ENCODE results near the gene MYCL.
A peak's percentile ranks its signal among the peaks of the same experiment; 100 is the strongest.

DNA sequence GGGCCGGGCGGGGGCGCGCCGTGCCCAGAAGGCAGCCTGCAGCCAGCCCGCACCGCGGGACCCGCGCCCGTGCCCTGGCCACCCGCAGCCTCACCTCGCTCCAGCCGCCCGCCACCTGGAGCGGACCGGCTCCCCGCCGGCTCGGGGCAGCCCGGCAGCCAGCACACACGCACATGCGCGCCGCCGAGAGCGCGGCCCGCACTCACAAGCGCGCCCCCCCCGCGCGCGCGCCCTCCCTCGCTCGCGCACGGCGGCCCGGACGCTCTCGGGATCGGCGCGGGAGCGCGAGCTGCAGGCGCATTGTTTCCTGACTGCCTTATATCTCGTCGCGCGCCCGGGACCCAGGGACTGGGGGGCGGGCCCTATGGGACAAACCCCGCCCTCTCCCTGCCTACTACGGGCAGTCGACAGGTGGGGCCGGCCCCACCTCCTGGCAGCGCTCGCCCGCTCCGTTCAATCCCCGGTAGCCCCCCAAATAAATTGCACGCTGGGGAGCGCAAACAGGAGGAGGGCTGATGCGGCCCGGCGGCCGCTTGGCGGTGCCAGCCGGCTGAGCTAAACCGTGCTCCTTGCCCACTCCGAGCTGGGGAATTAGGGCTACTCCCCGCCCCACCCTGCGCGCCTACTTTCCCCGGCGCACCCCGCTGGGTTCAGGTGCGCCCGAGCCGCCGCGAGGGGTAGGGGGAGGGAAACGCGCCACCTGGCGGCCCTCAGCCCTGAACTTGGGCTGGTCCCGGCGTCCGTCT lies at the start of gene MYCL:
- TF ChIP-seq, protein P1, sequence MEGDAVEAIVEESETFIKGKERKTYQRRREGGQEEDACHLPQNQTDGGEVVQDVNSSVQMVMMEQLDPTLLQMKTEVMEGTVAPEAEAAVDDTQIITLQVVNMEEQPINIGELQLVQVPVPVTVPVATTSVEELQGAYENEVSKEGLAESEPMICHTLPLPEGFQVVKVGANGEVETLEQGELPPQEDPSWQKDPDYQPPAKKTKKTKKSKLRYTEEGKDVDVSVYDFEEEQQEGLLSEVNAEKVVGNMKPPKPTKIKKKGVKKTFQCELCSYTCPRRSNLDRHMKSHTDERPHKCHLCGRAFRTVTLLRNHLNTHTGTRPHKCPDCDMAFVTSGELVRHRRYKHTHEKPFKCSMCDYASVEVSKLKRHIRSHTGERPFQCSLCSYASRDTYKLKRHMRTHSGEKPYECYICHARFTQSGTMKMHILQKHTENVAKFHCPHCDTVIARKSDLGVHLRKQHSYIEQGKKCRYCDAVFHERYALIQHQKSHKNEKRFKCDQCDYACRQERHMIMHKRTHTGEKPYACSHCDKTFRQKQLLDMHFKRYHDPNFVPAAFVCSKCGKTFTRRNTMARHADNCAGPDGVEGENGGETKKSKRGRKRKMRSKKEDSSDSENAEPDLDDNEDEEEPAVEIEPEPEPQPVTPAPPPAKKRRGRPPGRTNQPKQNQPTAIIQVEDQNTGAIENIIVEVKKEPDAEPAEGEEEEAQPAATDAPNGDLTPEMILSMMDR (IDR thresholded peaks at IDR 0.05) = peak; percentile 74 to 91 (median 81)
- TF ChIP-seq POLR2A (IDR thresholded peaks at IDR 0.05) = peak; percentile 85

All from right lobe of liver (tissue), 4 donors.